Ovary (tissue), 3 donors: ENCODE measurements around the gene BCL2L14.

Experiments
- EP300 ChIP-seq: sonication (generic); formaldehyde crosslinking; IDR thresholded peaks from one replicate; pipeline ENCODE4 v1.6.1; 2017; ENCODE audit warnings: antibody characterized with exemption
- POLR2A ChIP-seq: fragments of 450-650 bp; IDR thresholded peaks from one replicate; pipeline ENCODE4 v1.6.1; 2017; ENCODE audit warnings: antibody characterized with exemption, mild to moderate bottlenecking, moderate library complexity
- TF ChIP-seq, protein P1 (sequence below), 3 donors: fragments of 450-650 bp in 2 of 3; fragments of 200-600 bp in 1 of 3; IDR thresholded peaks; one replicate each; pipeline versions ENCODE4 v1.5.1 to v1.8.0; 2016 to 2022; ENCODE audit warnings: antibody characterized with exemption in 3 of 3, mild to moderate bottlenecking in 1 of 3
- donor health status: DM: no; HTN: no; CAD: no.

DNA sequence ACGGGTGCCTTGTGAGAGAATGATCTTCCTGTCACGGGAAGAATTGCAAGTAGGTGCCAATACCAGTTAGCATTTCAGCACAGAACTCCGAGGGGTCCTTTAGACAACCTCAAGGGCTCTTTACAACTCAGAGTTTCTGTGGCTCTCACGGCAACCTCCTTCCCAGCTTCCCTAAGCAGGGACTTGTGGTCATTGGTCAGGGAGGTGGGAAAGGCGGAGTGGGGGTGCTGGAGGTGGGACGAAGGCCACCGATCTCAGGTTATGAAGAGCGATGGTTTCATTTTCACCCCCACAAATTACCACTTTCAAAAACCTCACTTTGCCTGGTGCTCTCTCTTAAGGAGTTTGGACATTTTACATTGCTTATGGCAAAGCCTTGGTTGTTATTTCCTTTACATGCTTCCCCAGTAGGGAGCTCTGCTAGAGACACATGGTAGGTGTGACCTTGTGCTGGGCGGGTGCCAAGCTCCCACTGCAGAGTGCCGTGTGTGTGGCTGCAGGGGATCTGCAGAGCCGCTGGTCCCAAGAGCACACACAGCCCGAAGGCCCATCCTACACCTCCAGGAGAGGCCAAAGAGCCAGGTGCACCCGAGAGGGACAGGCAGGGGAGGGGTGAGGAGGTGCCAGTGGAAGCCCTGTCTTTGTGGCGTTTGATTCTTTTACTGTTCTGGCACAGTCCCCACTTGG is 21.4 kb downstream of the BCL2L14 start:
- TF ChIP-seq, protein P1, sequence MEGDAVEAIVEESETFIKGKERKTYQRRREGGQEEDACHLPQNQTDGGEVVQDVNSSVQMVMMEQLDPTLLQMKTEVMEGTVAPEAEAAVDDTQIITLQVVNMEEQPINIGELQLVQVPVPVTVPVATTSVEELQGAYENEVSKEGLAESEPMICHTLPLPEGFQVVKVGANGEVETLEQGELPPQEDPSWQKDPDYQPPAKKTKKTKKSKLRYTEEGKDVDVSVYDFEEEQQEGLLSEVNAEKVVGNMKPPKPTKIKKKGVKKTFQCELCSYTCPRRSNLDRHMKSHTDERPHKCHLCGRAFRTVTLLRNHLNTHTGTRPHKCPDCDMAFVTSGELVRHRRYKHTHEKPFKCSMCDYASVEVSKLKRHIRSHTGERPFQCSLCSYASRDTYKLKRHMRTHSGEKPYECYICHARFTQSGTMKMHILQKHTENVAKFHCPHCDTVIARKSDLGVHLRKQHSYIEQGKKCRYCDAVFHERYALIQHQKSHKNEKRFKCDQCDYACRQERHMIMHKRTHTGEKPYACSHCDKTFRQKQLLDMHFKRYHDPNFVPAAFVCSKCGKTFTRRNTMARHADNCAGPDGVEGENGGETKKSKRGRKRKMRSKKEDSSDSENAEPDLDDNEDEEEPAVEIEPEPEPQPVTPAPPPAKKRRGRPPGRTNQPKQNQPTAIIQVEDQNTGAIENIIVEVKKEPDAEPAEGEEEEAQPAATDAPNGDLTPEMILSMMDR (IDR thresholded peaks at IDR 0.05): no peak
- TF ChIP-seq EP300: no peak
- no peak for TF ChIP-seq POLR2A
